B cell (primary cell): ENCODE results near the gene LRRC4C. TPM values are rescaled to one million over a fixed set of nuclear protein-coding genes. Genes with fewer than 3 reads are reported as not detected.

ENCODE experiments used
- ATAC-seq: fragments of 200-7000 bp; cut with Tn5 transposase; one replicate; pipeline ENCODE4 v1.10.0; 2021; ENCODE audit warnings: low read depth, mild to moderate bottlenecking, moderate number of reproducible peaks, moderate library complexity
- CTCF ChIA-PET: fragments of 350-600 bp; sonication (Branson Sonifier 250); formaldehyde crosslinking; loops from one replicate; lab custom pipeline; 2021; ENCODE audit warnings: antibody characterized with exemption, inconsistent platforms; lab: Charles Lee
- POLR2A ChIA-PET: fragments of 350-600 bp; sonication (Branson Sonifier 250); formaldehyde crosslinking; loops from one replicate; lab custom pipeline; 2021; ENCODE audit warnings: antibody characterized with exemption; lab: Charles Lee
- DNase-seq: peaks from one replicate; pipeline ENCODE4 v3.0.0; 2013
- H2AFZ ChIP-seq: 2 replicates; pipeline ENCODE4 v1.6.1; 2012; ENCODE audit warnings: mild to moderate bottlenecking, low read depth, low read length; ENCODE audit not compliant: insufficient read depth, poor library complexity, severe bottlenecking
- H3K27ac ChIP-seq, 2 donors: 1 replicate in 1 of 2; 2 replicates in 1 of 2; pipeline ENCODE4 v1.5.1; 2012 to 2013; ENCODE audit warnings: low read length in 2 of 2, mild to moderate bottlenecking in 2 of 2, moderate library complexity in 1 of 2
- H3K27me3 ChIP-seq, 4 experiments: fragments of 200-600 bp in 1 of 4; sonication (generic) in 1 of 4; replicated peaks in 1 of 4; 1 replicate in 2 of 4; 2 replicates in 2 of 4; pipeline versions ENCODE4 v1.6.1 to v1.7.0; 2013 to 2016; ENCODE audit warnings: low read length in 3 of 4, mild to moderate bottlenecking in 2 of 4, mixed read lengths in 1 of 4, moderate library complexity in 1 of 4; ENCODE audit not compliant: insufficient read depth in 4 of 4, control insufficient read depth in 3 of 4; ENCODE audit errors: control extremely low read depth in 1 of 4
- H3K36me3 ChIP-seq, 2 experiments: replicated peaks in 1 of 2; 1 replicate in 1 of 2; 2 replicates in 1 of 2; pipeline versions ENCODE4 v1.6.1 to v1.7.1; 2013; ENCODE audit warnings: low read length in 1 of 2; ENCODE audit not compliant: insufficient read depth in 2 of 2, control insufficient read depth in 1 of 2; ENCODE audit errors: control extremely low read depth in 1 of 2, extremely low read depth in 1 of 2
- H3K4me1 ChIP-seq, 2 donors: fragments of 200-600 bp in 1 of 2; sonication (generic) in 1 of 2; 1 replicate in 1 of 2; 2 replicates in 1 of 2; pipeline versions ENCODE4 v1.5.1 to v1.6.1; 2013 to 2017; ENCODE audit warnings: low read length in 2 of 2; ENCODE audit not compliant: control insufficient read depth in 2 of 2, insufficient read depth in 2 of 2
- H3K4me2 ChIP-seq: replicated peaks from 2 replicates; pipeline ENCODE3; 2012; ENCODE audit warnings: mild to moderate bottlenecking, low read depth, low read length; ENCODE audit not compliant: poor library complexity, severe bottlenecking
- H3K4me3 ChIP-seq, 5 experiments: fragments of 200-600 bp in 1 of 5; sonication (generic) in 1 of 5; 1 replicate in 3 of 5; 2 replicates in 2 of 5; pipeline versions ENCODE4 v1.5.1 to v1.7.0; 2011 to 2016; ENCODE audit warnings: low read length in 4 of 5, mild to moderate bottlenecking in 4 of 5, low read depth in 2 of 5, control low read depth in 1 of 5, moderate library complexity in 1 of 5; ENCODE audit not compliant: insufficient read depth in 1 of 5; ENCODE audit errors: control extremely low read depth in 1 of 5, extremely low read depth in 1 of 5
- H3K79me2 ChIP-seq: fragments of 200-600 bp; sonication (generic); one replicate; pipeline ENCODE4 v1.6.0; 2016; ENCODE audit warnings: low read length; ENCODE audit not compliant: control insufficient read depth, insufficient read depth
- H3K9ac ChIP-seq: fragments of 200-600 bp; sonication (generic); 2 replicates; pipeline ENCODE4 v1.6.1; 2017; ENCODE audit warnings: mild to moderate bottlenecking, low read length, moderate library complexity
- H3K9me3 ChIP-seq, 3 donors: one replicate each; pipeline versions ENCODE4 v1.6.1 to v1.7.1; 2013; ENCODE audit warnings: low read length in 2 of 3; ENCODE audit not compliant: control insufficient read depth in 2 of 3, insufficient read depth in 1 of 3; ENCODE audit errors: control extremely low read depth in 1 of 3
- H4K20me1 ChIP-seq: 2 replicates; pipeline ENCODE4 v1.6.0; 2012; ENCODE audit warnings: mild to moderate bottlenecking, low read length; ENCODE audit not compliant: insufficient read depth, control insufficient read depth, poor library complexity, severe bottlenecking
- H3K27ac Mint-ChIP-seq: one replicate; pipeline ENCODE4 v1.8.0; 2021; ENCODE audit warnings: mixed read lengths
- H3K27me3 Mint-ChIP-seq: one replicate; pipeline ENCODE4 v1.8.0; 2021; ENCODE audit warnings: mixed read lengths
- H3K4me1 Mint-ChIP-seq: one replicate; pipeline ENCODE4 v1.8.0; 2021; ENCODE audit warnings: mixed read lengths
- H3K4me3 Mint-ChIP-seq: one replicate; pipeline ENCODE4 v1.8.0; 2021; ENCODE audit warnings: mixed read lengths
- H3K9me3 Mint-ChIP-seq: one replicate; pipeline ENCODE4 v1.8.0; 2022; ENCODE audit warnings: mixed read lengths; ENCODE audit not compliant: insufficient read depth
- EZH2 ChIP-seq: IDR thresholded peaks from 2 replicates; pipeline ENCODE4 v1.6.1; 2012; ENCODE audit warnings: borderline replicate concordance, low read depth, mild to moderate bottlenecking, moderate library complexity, low read length; ENCODE audit not compliant: insufficient read depth, poor library complexity, severe bottlenecking
- WGBS: methylation state at CpG from one replicate; pipeline ENCODE4 v1.1.5; 2013; ENCODE audit warnings: missing lambda C conversion rate; ENCODE audit not compliant: insufficient coverage; 5-methylcytosine and 5-hydroxymethylcytosine counted together
- intact Hi-C: fragments of 100-400 bp; cut with micrococcal nuclease; formaldehyde crosslinking; loops from one replicate; pipeline ENCODE4 v1.10.0; 2022
- polyA plus RNA-seq: library from polyadenylated mRNA; depleted of rRNA; stranded (reverse); fragments of >200 nt; gene quantifications from 2 replicates; pipeline ENCODE4 v1.2.3, GENCODE V29; 2012
- small RNA-seq: library from RNA; depleted of rRNA; stranded (forward); fragments of <200 nt; gene quantifications from one replicate; pipeline ENCODE3, GENCODE V24; 2012; ENCODE audit warnings: low replicate concordance, low read depth; ENCODE audit not compliant: insufficient read length
- total RNA-seq, 2 donors: library from RNA; stranded (reverse); fragments of 120-200 nt in 1 of 2; gene quantifications; 1 replicate in 1 of 2; 2 replicates in 1 of 2; pipeline versions ENCODE4 v1.2.3 to v1.2.4, GENCODE V29; 2013 to 2022
- TF ChIP-seq, protein P1 (sequence below): fragments of 200-600 bp; IDR thresholded peaks from one replicate; pipeline ENCODE4 v1.8.0; 2022; ENCODE audit warnings: antibody characterized with exemption, mild to moderate bottlenecking

The LRRC4C gene
- total and polyA plus RNA-seq, 2 donors (not counting 1 experiment from before 2014, with no cell fraction given), result 0.57 TPM; not detected in 1

DNA sequence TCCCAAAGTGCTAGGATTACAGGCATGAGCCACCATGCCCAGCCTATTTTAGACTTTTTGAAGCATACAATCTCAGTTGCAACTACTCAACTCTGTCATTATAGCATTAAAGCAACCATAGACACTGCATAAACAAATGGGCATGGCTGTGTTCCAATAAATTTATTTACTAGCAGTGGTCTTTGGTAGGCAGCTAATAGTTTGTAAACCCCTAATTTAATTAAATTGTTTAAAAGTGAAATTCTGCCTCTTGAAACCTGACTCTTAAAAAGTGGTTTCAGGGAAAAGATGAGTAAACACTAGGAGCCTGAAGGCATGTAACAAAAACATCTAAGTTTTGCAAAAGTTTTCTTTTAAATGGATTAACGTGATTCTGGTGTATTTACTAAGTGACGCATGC lies 1364.5 kb downstream of the LRRC4C start:
- Histone ChIP-seq H3K9ac (no peak overlapping the region), H3K4me3 (no peak overlapping the region), H3K27ac (no peak overlapping the region), H3K79me2 (no peaks in the 10 kb centered on the region), H3K4me1 (no peaks in the 10 kb centered on the region), H3K36me3 (no peaks in the 10 kb centered on the region), H3K4me2 (no peak overlapping the region), H3K27me3 (no peaks in the 10 kb centered on the region), H4K20me1 (no peaks in the 10 kb centered on the region), H3K9me3 (peaks cover 0 to 3% (median 0%) of the 10 kb centered on the region in 3 donors), H2AFZ (no peak overlapping the region)
- H3K4me1 Mint-ChIP-seq, result no peaks in the 10 kb centered on the region
- no peak overlapping the region for H3K4me3 Mint-ChIP-seq
- WGBS, result no CpG with 5 or more reads among the region's 2 CpGs
- ATAC-seq, result no peak
- intact Hi-C loops, result no loop called here
- POLR2A ChIA-PET, result no interaction called here
- no peaks in the 10 kb centered on the region for H3K9me3 Mint-ChIP-seq
- H3K27me3 Mint-ChIP-seq, result no peaks in the 10 kb centered on the region
- DNase-seq, result no peak
- TF ChIP-seq, protein P1, sequence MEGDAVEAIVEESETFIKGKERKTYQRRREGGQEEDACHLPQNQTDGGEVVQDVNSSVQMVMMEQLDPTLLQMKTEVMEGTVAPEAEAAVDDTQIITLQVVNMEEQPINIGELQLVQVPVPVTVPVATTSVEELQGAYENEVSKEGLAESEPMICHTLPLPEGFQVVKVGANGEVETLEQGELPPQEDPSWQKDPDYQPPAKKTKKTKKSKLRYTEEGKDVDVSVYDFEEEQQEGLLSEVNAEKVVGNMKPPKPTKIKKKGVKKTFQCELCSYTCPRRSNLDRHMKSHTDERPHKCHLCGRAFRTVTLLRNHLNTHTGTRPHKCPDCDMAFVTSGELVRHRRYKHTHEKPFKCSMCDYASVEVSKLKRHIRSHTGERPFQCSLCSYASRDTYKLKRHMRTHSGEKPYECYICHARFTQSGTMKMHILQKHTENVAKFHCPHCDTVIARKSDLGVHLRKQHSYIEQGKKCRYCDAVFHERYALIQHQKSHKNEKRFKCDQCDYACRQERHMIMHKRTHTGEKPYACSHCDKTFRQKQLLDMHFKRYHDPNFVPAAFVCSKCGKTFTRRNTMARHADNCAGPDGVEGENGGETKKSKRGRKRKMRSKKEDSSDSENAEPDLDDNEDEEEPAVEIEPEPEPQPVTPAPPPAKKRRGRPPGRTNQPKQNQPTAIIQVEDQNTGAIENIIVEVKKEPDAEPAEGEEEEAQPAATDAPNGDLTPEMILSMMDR, result no peak
- no peak for TF ChIP-seq EZH2
- no peak overlapping the region for H3K27ac Mint-ChIP-seq
- CTCF ChIA-PET, result no interaction called here

DNA sequence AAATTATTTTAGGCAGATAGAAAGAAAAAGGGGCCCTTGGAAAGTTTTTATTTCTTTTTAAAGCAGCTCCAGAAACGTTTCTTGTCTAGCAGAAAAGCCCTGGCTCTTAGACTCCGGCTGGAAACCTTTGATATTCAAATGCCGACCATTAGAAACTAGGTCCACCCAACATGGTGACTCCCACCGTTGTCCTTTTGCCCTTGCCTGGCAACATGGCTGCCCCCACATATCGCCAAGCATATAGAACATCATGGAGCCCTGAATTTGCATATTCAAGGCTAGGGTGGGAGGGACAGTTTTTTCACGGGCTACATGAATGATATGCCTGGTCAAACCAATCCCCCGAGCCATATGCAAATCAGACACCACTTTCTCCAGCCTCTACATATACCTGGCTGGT lies 1379.0 kb downstream of the LRRC4C start:
- CTCF ChIA-PET, result no interaction called here
- TF ChIP-seq, protein P1, result no peak
- no peak overlapping the region for H3K27ac ChIP-seq
- H3K4me1 ChIP-seq, result no peaks in the 10 kb centered on the region
- no peak overlapping the region for H3K4me2 ChIP-seq
- H4K20me1 ChIP-seq, result no peaks in the 10 kb centered on the region
- Mint-ChIP-seq H3K4me1 (no peaks in the 10 kb centered on the region), H3K27me3 (no peaks in the 10 kb centered on the region), H3K4me3 (no peak overlapping the region), H3K9me3 (peaks cover 11% of the 10 kb centered on the region), H3K27ac (no peak overlapping the region)
- H2AFZ ChIP-seq, result no peak overlapping the region
- no peak for ATAC-seq
- DNase-seq, result no peak
- intact Hi-C loops, result no loop called here
- H3K9me3 ChIP-seq, result peaks cover 0 to under 1% (median 0%) of the 10 kb centered on the region in 3 donors
- H3K9ac ChIP-seq, result no peak overlapping the region
- no peaks in the 10 kb centered on the region for H3K27me3 ChIP-seq
- 81% methylated on average over 5 of the region's 7 CpGs for WGBS
- H3K79me2 ChIP-seq, result no peaks in the 10 kb centered on the region
- no peaks in the 10 kb centered on the region for H3K36me3 ChIP-seq
- POLR2A ChIA-PET, result no interaction called here
- no peak overlapping the region for H3K4me3 ChIP-seq

Small RNA genes within 50 kb of the gene (small RNA-seq; reads per million reads assigned to genes)
- gene RF00019 (not detected), gene RNU6-365P (not detected)
